IPS-18a (cell line): Measurements from ENCODE around the gene STXBP3.

Experiments used
- H3K27ac ChIP-seq: one replicate; pipeline ENCODE4 v1.5.1; 2013; ENCODE audit warnings: low read length
- H3K27me3 ChIP-seq: one replicate; pipeline ENCODE4 v1.6.1; 2013; ENCODE audit warnings: mild to moderate bottlenecking, low read length; ENCODE audit not compliant: control insufficient read depth, insufficient read depth
- H3K36me3 ChIP-seq: one replicate; pipeline ENCODE4 v1.6.1; 2013; ENCODE audit warnings: low read depth, low read length; ENCODE audit not compliant: control insufficient read depth
- H3K4me1 ChIP-seq: one replicate; pipeline ENCODE4 v1.6.1; 2013; ENCODE audit warnings: low read depth, low read length; ENCODE audit not compliant: control insufficient read depth
- H3K4me3 ChIP-seq: one replicate; pipeline ENCODE4 v1.5.1; 2013; ENCODE audit warnings: low read length
- H3K9ac ChIP-seq: one replicate; pipeline ENCODE4 v1.6.1; 2013; ENCODE audit warnings: mild to moderate bottlenecking, low read length, moderate library complexity
- H3K9me3 ChIP-seq: one replicate; pipeline ENCODE4 v1.6.1; 2013; ENCODE audit warnings: low read depth, low read length; ENCODE audit not compliant: control insufficient read depth

Gene STXBP3

GRCh38 chr1:108851567-108851966 is 105.1 kb downstream of the STXBP3 start:
- no peak overlapping the region for H3K27ac ChIP-seq
- no peak overlapping the region for H3K4me3 ChIP-seq
- no peaks in the 10 kb centered on the region for H3K36me3 ChIP-seq
- no peaks in the 10 kb centered on the region for H3K9me3 ChIP-seq
- H3K27me3 ChIP-seq, result no peaks in the 10 kb centered on the region
- H3K9ac ChIP-seq, result no peak overlapping the region
- H3K4me1 ChIP-seq, result peaks cover 4% of the 10 kb centered on the region

- Histone ChIP-seq H3K9me3 (no peaks in the 10 kb centered on the region), H3K4me1 (peaks cover 4% of the 10 kb centered on the region), H3K4me3 (no peak overlapping the region)
These were observed 105.9 kb downstream of the STXBP3 start for GRCh38 chr1:108852221-108852975.

GRCh38 chr1:108854221-108855019 is 107.9 kb downstream of the STXBP3 start:
- Histone ChIP-seq H3K27ac (no peak overlapping the region), H3K9me3 (no peaks in the 10 kb centered on the region), H3K4me3 (no peak overlapping the region), H3K36me3 (no peaks in the 10 kb centered on the region), H3K27me3 (no peaks in the 10 kb centered on the region), H3K9ac (no peak overlapping the region), H3K4me1 (peaks cover 4% of the 10 kb centered on the region)

More at GRCh38 chr1:108852221-108852975, 105.9 kb downstream of the STXBP3 start:
- H3K9ac ChIP-seq, result no peak overlapping the region
- H3K36me3 ChIP-seq, result no peaks in the 10 kb centered on the region
- H3K27me3 ChIP-seq, result no peaks in the 10 kb centered on the region
- no peak overlapping the region for H3K27ac ChIP-seq

GRCh38 chr1:108856994-108857393 is 110.5 kb downstream of the STXBP3 start, which contains the start of gene AKNAD1:
Gene AKNAD1 (minus strand): TSS chr1:108857094. CDS start chr1:108852664, 4,430 bp downstream.
- Histone ChIP-seq H3K36me3 (no peaks in the 10 kb centered on the region), H3K9ac (no peak within 1 kb of the TSS), H3K27ac (no peak within 1 kb of the TSS), H3K4me3 (no peak within 1 kb of the TSS), H3K9me3 (no peaks in the 10 kb centered on the region), H3K27me3 (no peaks in the 10 kb centered on the region), H3K4me1 (peaks cover 4% of the 10 kb centered on the region)

DNA sequence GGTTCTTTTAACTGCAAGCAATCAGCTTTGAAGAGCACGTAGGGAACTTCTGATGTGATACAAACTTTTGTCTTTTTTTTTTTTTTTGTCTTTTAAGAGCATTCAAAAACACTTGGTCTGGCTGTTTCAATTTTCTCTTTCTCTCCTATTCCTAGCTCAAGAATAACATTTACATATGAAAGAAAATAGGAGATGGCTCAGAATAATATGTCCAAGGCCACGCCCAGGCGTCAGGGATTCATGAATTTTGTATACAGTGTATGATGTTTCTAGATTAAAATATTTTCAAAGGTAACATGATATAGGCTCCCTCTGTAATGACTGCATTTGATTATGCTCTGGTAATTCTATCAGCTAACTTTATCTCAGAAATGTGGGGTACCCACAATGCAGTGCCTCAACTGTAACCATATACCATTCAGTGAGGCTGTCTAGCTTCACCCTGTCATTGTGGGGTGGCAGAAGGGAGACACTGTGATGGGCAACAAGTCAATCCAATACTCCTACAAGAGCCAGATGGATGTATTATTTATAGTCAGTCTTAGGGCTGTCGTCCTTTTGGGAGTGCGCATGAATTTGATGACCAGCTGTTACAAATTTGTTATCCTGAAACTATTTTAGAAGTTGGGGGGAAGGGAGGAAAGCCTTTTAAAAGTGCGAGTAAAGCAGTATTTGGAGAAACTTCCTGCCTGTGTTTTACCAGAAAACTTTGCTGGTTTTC is 111.9 kb downstream of the STXBP3 start:
- no peaks in the 10 kb centered on the region for H3K36me3 ChIP-seq
- H3K4me1 ChIP-seq, result peaks cover 4% of the 10 kb centered on the region
- no peak overlapping the region for H3K27ac ChIP-seq
- H3K9ac ChIP-seq, result no peak overlapping the region
- no peaks in the 10 kb centered on the region for H3K27me3 ChIP-seq
- no peaks in the 10 kb centered on the region for H3K9me3 ChIP-seq
- H3K4me3 ChIP-seq, result no peak overlapping the region
